ENCODE data around the gene GTPBP10. TPM values are rescaled to one million over a fixed set of nuclear protein-coding genes. Genes with fewer than 3 reads are reported as not detected.

GTPBP10 gene
- total RNA-seq, 1 experiment from 2014 or later, result 23.5 TPM

DNA sequence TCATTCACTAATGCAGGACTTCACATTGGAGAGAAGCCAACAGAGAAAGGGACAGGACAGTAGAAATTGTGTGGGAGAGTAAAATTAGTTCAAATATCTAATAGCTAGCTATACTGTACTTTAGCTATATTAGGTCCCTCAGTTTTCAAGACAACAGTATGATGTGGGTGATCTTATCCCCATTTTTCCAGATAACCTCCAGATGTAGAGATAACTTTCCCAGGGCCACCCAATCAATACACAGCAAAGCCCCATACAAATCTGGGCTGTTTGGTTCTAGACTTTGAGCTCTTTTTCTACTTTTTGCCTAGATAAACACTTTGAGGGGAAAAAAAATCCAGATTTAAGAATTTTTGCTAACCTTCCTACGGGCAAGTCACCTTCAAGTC, 56.3 kb downstream of the GTPBP10 start:
- Histone ChIP-seq H3K27ac (ENCODE audit: low read length) (peak overlapping the region; percentile 90; the same call in 1 of the 2 replicates), H4K20me1 (ENCODE audit: low read length) (no peaks in the 10 kb centered on the region; the same call in 1 of the 2 replicates), H3K27me3 (ENCODE audit: low read length) (no peaks in the 10 kb centered on the region), H3F3A (ENCODE audit: low read length, unreplicated experiment) (no peaks in the 10 kb centered on the region), H3K9me3 (ENCODE audit: low read length) (no peaks in the 10 kb centered on the region), H3K9ac (ENCODE audit: low read length) (peak overlapping the region; percentile 85), H3K79me2 (ENCODE audit: low read length) (peaks cover 28% of the 10 kb centered on the region), H2AFZ (ENCODE audit: low read length) (peak overlapping the region; percentile 85), H3K4me2 (ENCODE audit: low read length) (peak overlapping the region; percentile 88), H3K9me2 (replicated peaks; ENCODE audit: low read length) (no peaks in the 10 kb centered on the region), H3K4me1 (ENCODE audit: insufficient read depth, low read length) (peaks cover 15% of the 10 kb centered on the region), H3K36me3 (ENCODE audit: low read depth, low read length) (peaks cover 10% of the 10 kb centered on the region), H3K4me3 (ENCODE audit: low read length) (peak overlapping the region; percentile 76)
- ChIA-PET CTCF (no interaction called here), POLR2A (ENCODE audit: unreplicated experiment) (no interaction called here)
- BruUV-seq (replicated peaks), result no TSS peak
- TF ChIP-seq EZH2phosphoT487 (IDR thresholded peaks at IDR 0.05; ENCODE audit: borderline replicate concordance, low read length), result no peak
- TF ChIP-seq EZH2 (IDR thresholded peaks at IDR 0.05; ENCODE audit: low read length, unreplicated experiment), result no peak
- TF ChIP-seq, protein P1, sequence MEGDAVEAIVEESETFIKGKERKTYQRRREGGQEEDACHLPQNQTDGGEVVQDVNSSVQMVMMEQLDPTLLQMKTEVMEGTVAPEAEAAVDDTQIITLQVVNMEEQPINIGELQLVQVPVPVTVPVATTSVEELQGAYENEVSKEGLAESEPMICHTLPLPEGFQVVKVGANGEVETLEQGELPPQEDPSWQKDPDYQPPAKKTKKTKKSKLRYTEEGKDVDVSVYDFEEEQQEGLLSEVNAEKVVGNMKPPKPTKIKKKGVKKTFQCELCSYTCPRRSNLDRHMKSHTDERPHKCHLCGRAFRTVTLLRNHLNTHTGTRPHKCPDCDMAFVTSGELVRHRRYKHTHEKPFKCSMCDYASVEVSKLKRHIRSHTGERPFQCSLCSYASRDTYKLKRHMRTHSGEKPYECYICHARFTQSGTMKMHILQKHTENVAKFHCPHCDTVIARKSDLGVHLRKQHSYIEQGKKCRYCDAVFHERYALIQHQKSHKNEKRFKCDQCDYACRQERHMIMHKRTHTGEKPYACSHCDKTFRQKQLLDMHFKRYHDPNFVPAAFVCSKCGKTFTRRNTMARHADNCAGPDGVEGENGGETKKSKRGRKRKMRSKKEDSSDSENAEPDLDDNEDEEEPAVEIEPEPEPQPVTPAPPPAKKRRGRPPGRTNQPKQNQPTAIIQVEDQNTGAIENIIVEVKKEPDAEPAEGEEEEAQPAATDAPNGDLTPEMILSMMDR (conservative IDR thresholded peaks at IDR 0.05; ENCODE audit: low read depth, low read length), result no peak
- DNase-seq, result no peak
- intact Hi-C loops (cut with micrococcal nuclease), result loop anchor here (1.0 kb wide), 1 partner anchor 56 kb away; the partner anchor contains the start of gene GTPBP10
- no peak for ATAC-seq

- POLR2A ChIA-PET (ENCODE audit: unreplicated experiment), result interaction anchor here (0.6 to 0.7 kb wide), 2 partner anchors 187 to 1146 kb away, joined by 6 to 20 read pairs; no protein-coding TSS in a partner anchor
These were observed 56.9 kb downstream of the GTPBP10 start, which contains the start of gene CLDN12 for GRCh38 chr7:90403174-90404113. Gene CLDN12 (plus strand): TSS chr7:90403461. CDS start chr7:90412677, 9,216 bp downstream.

More at GRCh38 chr7:90403174-90404113, 56.9 kb downstream of the GTPBP10 start, which contains the start of gene CLDN12:
- peaks cover 29% of the 10 kb centered on the region for H3K79me2 ChIP-seq (ENCODE audit: low read length)
- ATAC-seq (peak; percentile 98), DNase-seq (peak; percentile 88)
- peak within 1 kb of the TSS; percentile 85 for H3K9ac ChIP-seq (ENCODE audit: low read length)
- CTCF ChIA-PET, result interaction anchor here (1.0 kb wide), 1 partner anchor 58 kb away, joined by 3 read pairs; no protein-coding TSS in a partner anchor
- intact Hi-C loops (cut with micrococcal nuclease), result loop anchor here (1.0 kb wide), 1 partner anchor 57 kb away; the partner anchor contains the start of gene GTPBP10
- H2AFZ ChIP-seq (ENCODE audit: low read length), result peak within 1 kb of the TSS; percentile 85
- H3K4me3 ChIP-seq (ENCODE audit: low read length), result peak within 1 kb of the TSS; percentile 76
- no peak for TF ChIP-seq EZH2phosphoT487 (IDR thresholded peaks at IDR 0.05; ENCODE audit: borderline replicate concordance, low read length)
- TF ChIP-seq, protein P1 (conservative IDR thresholded peaks at IDR 0.05; ENCODE audit: low read depth, low read length), result no peak
- no peak for TF ChIP-seq EZH2 (IDR thresholded peaks at IDR 0.05; ENCODE audit: low read length, unreplicated experiment)
- peak within 1 kb of the TSS; percentile 90 for H3K27ac ChIP-seq (ENCODE audit: low read length)
- H4K20me1 ChIP-seq (ENCODE audit: low read length), result no peaks in the 10 kb centered on the region; the same call in 1 of the 2 replicates
- H3K27me3 ChIP-seq (ENCODE audit: low read length), result no peaks in the 10 kb centered on the region
- no peaks in the 10 kb centered on the region for H3K9me3 ChIP-seq (ENCODE audit: low read length)
- peaks cover 10% of the 10 kb centered on the region for H3K36me3 ChIP-seq (ENCODE audit: low read depth, low read length)
- H3K4me2 ChIP-seq (ENCODE audit: low read length), result peak within 1 kb of the TSS; percentile 88
- no peaks in the 10 kb centered on the region for H3F3A ChIP-seq (ENCODE audit: low read length, unreplicated experiment)
- peaks cover 15% of the 10 kb centered on the region for H3K4me1 ChIP-seq (ENCODE audit: insufficient read depth, low read length)
- H3K9me2 ChIP-seq (replicated peaks; ENCODE audit: low read length), result no peaks in the 10 kb centered on the region
- TSS peak; percentile 93 for BruUV-seq (replicated peaks)

All from PC-3 (cell line).